ENCODE results near the gene TRIM2.

DNA sequence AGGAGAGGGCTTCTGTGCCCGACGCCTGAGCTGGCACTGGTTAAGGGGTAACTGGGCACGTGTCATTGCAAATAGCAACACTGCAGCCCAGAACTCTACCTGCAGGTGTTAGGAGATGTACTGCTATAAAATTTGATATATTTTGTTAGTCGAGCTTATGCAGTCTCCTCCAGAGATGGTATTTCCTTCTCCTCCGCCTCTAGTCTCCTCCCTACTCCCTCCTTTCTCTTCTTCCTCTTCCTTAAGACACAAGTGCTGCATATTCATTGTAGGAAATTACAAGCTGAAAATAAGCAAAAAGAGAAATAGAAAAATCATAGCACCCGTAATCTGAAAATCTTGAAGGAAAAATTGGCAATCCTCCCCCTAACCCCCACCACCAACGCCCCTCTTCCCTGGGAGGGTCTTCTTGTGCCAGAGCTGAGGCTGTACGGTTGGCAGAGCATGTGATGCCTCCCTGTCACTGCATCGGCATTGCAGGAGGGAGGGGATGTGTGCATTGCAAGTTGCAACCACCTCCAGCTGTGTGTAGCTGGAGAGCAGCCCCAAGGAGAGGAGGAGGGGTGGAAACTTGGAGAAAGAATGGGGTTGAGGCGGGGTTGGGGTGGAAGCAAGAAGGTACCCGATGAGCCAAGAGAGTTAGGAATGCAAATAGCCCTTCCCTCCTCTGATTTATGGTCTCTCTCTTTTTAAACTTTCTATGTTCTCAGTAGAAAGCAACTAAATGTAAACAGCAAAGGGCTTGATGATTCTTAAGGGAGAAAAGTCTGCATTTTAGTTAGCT is 92.0 kb downstream of the TRIM2 start:
- TF ChIP-seq POLR2AphosphoS5 (IDR thresholded peaks at IDR 0.05), result no peak
- TF ChIP-seq POLR2A (IDR thresholded peaks at IDR 0.05), result no peak
